Measurements from ENCODE around the gene STAG1. TPM values are rescaled to one million over a fixed set of nuclear protein-coding genes. Genes with fewer than 3 reads are reported as not detected.
"Not testable (repeated sequence)": the region's sequence is repeated elsewhere in the genome, so short reads cannot be mapped to it uniquely, and the experiment has no call there.

The STAG1 gene
- polyA plus RNA-seq, 3 donors: 7.2 to 10.0 (median 7.5) TPM

DNA sequence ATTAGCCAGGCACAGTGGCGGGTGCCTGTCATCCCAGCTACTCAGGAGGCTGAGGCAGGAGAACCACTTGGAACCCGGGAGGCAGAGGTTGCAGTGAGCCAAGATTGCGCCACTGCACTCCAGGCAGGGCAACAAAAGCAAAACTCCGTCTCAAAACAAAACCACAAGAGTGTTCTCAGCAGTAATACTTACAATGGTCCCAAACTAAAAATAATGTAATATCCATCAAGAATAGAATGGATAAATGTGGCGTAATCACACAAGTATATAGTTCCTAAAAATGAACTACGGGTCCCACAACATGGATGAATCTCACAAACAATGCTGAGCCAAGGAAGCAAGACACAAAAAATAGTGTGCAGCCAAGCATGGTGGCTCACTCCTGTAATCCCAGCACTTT is 39.2 kb downstream of the STAG1 start:
- Mint-ChIP-seq H3K4me1 (peaks cover 37% of the 10 kb centered on the region), H3K4me3 (peak overlapping the region; percentile 64 to 73), H3K9me3 (no peaks in the 10 kb centered on the region), H3K36me3 (no peaks in the 10 kb centered on the region), H3K27me3 (ENCODE audit: low read depth in 3 of 3) (no peaks in the 10 kb centered on the region), H3K27ac (peak overlapping the region; percentile 95 to 99 (median 97))
- peak; percentile 28 to 55 (median 33) for DNase-seq
- WGBS (ENCODE audit: insufficient coverage): 14% methylated on average over 3 of the region's 6 CpGs
- no peak overlapping the region for H3K9ac ChIP-seq (ENCODE audit: insufficient read depth, low read length, poor library complexity, severe bottlenecking)
- H4K20me1 ChIP-seq (ENCODE audit: insufficient read depth, low read length): no peaks in the 10 kb centered on the region
- H3K9me3 ChIP-seq (replicated peaks in 1 of 2; ENCODE audit: control insufficient read depth in 1 of 2, insufficient read depth in 1 of 2, low read length in 2 of 2): no peaks in the 10 kb centered on the region
- intact Hi-C loops (cut with micrococcal nuclease): no loop called here
- H3K4me3 ChIP-seq (replicated peaks in 1 of 3; ENCODE audit: low read depth in 2 of 3, low read length in 3 of 3): peak overlapping the region in 2 of 3 experiments; percentile 5 to 62
- H3K36me3 ChIP-seq (replicated peaks in 1 of 2; ENCODE audit: control insufficient read depth in 1 of 2, insufficient read depth in 2 of 2, low read length in 2 of 2): no peaks in the 10 kb centered on the region
- H3K79me2 ChIP-seq (ENCODE audit: insufficient read depth, low read length): peaks cover 74% of the 10 kb centered on the region
- no peak overlapping the region for H2AFZ ChIP-seq (ENCODE audit: insufficient read depth, low read depth, low read length, poor library complexity, severe bottlenecking)
- TF ChIP-seq, protein P1, sequence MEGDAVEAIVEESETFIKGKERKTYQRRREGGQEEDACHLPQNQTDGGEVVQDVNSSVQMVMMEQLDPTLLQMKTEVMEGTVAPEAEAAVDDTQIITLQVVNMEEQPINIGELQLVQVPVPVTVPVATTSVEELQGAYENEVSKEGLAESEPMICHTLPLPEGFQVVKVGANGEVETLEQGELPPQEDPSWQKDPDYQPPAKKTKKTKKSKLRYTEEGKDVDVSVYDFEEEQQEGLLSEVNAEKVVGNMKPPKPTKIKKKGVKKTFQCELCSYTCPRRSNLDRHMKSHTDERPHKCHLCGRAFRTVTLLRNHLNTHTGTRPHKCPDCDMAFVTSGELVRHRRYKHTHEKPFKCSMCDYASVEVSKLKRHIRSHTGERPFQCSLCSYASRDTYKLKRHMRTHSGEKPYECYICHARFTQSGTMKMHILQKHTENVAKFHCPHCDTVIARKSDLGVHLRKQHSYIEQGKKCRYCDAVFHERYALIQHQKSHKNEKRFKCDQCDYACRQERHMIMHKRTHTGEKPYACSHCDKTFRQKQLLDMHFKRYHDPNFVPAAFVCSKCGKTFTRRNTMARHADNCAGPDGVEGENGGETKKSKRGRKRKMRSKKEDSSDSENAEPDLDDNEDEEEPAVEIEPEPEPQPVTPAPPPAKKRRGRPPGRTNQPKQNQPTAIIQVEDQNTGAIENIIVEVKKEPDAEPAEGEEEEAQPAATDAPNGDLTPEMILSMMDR (IDR thresholded peaks at IDR 0.05): no peak
- peak overlapping the region; percentile 61 for H3K4me2 ChIP-seq (replicated peaks; ENCODE audit: extremely low read depth, low read length, poor library complexity, severe bottlenecking)
- H3K27me3 ChIP-seq (ENCODE audit: control insufficient read depth in 2 of 2, insufficient read depth in 2 of 2, low read length in 2 of 2): no peaks in the 10 kb centered on the region
- peak overlapping the region; percentile 92 to 95 for H3K27ac ChIP-seq (ENCODE audit: low read depth in 1 of 2, low read length in 2 of 2)
- H3K4me1 ChIP-seq (ENCODE audit: control insufficient read depth in 1 of 2, insufficient read depth in 2 of 2, low read length in 2 of 2): peaks cover 46 to 57% of the 10 kb centered on the region in 2 donors

DNA sequence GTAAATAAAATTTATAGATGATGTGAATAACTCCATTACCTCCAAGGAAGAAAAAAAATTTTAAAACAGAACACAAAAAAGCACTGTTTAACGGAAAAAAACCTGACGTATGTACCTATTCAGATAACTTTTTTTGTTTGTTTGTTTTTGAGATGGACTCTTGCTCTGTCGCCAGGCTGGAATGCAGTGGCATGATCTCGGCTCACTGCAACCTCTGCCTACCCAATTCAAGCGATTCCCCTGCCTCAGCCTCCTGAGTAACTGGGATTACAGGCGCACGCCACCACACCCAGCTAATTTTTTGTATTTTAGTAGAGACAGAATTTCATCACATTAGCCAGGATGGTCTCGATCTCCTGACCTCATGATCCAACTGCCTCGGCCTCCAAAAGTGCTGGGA is 40.3 kb downstream of the STAG1 start:
- H3K36me3 ChIP-seq (replicated peaks in 1 of 2; ENCODE audit: control insufficient read depth in 1 of 2, insufficient read depth in 2 of 2, low read length in 2 of 2); H3K4me3 ChIP-seq (replicated peaks in 1 of 3; ENCODE audit: low read depth in 2 of 3, low read length in 3 of 3); H3K9ac ChIP-seq (ENCODE audit: insufficient read depth, low read length, poor library complexity, severe bottlenecking); DNase-seq; H3K4me2 ChIP-seq (replicated peaks; ENCODE audit: extremely low read depth, low read length, poor library complexity, severe bottlenecking); H3K36me3 Mint-ChIP-seq; H3K27ac ChIP-seq (ENCODE audit: low read depth in 1 of 2, low read length in 2 of 2); H3K9me3 Mint-ChIP-seq; H3K27me3 Mint-ChIP-seq (ENCODE audit: low read depth in 3 of 3); H2AFZ ChIP-seq (ENCODE audit: insufficient read depth, low read depth, low read length, poor library complexity, severe bottlenecking); H3K27me3 ChIP-seq (ENCODE audit: control insufficient read depth in 2 of 2, insufficient read depth in 2 of 2, low read length in 2 of 2); intact Hi-C loops (cut with micrococcal nuclease); H4K20me1 ChIP-seq (ENCODE audit: insufficient read depth, low read length); H3K4me3 Mint-ChIP-seq; H3K9me3 ChIP-seq (replicated peaks in 1 of 2; ENCODE audit: control insufficient read depth in 1 of 2, insufficient read depth in 1 of 2, low read length in 2 of 2): not testable (repeated sequence)
- WGBS (ENCODE audit: insufficient coverage): no CpG with 5 or more reads among the region's 9 CpGs
- peaks cover 51 to 63% of the 10 kb centered on the region in 2 donors for H3K4me1 ChIP-seq (ENCODE audit: control insufficient read depth in 1 of 2, insufficient read depth in 2 of 2, low read length in 2 of 2)
- Mint-ChIP-seq H3K4me1 (peaks cover 45% of the 10 kb centered on the region), H3K27ac (peak overlapping the region in 5 of 7 donors; percentile 64 to 95 (median 81))
- peaks cover 74% of the 10 kb centered on the region for H3K79me2 ChIP-seq (ENCODE audit: insufficient read depth, low read length)

All from CD14-positive monocyte (primary cell).